HG03196 (cell line): ENCODE results near the gene MYOG.

Source experiments
- ATAC-seq: cut with Tn5 transposase; IDR thresholded peaks from one replicate; pipeline ENCODE4 v1.9.1; 2021; ENCODE audit not compliant: unreplicated experiment

MYOG gene

GRCh38 chr1:203091199-203091477, 5.3 kb upstream of the MYOG start:
- no peak for ATAC-seq

DNA sequence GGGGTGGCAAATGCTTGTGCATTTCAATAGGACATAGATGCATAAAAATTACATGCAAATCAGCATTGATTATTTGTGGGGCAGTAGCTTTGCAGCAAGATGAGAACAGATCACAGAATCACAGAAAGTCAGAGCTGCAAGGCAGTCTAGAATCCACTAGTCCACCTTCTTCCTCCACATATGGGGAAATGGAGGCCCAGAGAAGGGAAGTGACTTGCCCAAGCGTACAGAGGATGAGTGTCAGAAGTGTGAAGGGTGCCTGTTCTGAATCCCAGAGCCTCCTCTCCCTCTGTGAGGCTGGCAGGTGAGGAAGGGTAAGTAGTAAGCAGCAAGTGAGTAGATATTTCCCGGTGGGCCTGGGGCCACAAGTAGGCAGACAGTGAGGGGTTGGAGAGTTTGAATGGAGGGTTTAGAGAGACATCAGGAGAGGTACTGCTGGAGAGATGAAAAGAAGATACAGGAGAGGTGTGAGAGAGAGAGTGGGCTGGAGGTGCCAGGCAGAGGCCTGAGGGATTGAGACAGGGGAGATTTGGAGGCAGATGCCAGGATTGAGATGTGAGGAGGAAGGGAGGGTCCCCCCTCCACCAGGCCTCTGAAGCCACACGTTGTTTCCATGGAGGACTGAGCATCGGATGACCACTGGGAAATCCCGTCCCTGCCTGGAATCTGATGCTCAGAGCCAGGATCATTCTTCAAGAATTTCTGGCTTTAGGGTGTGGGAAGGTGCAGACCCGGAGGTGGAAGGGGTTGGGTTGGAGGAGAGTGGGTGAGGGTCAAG, 4.8 kb upstream of the MYOG start:
- no peak for ATAC-seq

GRCh38 chr1:203089651-203090045, 3.8 kb upstream of the MYOG start:
- no peak for ATAC-seq

DNA sequence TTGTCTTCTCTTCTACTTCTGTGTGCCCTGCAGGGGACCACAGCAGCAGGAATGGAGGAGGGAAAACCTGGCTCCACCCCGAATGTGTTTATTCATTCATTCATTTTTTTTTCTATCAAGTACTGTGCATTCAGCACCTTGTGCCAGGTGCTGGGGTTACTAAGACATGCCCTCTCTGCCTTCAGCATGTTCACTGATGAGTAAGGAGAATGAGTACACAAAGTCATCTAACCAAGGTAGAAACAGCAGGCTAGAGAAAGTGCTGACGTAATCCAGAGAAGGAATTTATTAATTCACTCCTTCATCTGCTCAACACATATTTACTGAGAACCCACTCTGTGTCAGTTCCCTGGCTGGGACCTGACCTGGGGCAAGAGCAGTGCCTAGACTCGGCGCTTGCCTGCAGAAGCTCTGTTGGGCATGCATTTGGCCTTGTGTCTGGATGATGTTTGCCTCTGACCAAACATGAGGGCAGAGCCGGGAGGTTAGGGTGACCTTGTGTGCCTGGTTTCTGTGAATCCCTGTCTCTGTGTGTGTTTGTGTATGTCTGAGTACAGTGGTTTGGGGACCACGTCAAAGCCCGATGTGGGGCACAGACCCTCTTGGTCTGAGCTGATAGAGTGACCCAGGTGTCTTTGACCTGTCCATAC, 3.3 kb upstream of the MYOG start:
- no peak for ATAC-seq

DNA sequence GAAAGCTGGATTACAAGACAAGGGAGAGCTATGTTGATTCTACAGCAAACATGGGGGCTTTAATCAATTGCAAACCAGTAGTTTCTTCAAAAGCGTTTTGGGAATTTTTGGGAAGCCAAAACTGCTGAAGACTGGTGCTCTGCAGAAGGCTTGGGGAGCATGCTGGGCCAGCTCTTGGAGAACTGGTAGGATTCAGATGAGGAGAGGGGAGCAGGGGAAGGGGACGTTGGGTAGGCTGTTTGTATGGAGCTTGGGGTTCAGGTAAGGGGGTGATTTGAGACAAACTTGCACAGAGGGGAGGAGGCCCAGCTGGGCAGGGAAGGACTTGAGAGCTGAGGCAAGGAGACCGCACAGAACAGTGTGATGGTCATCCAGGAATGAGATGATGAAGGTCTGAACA, 2.6 kb upstream of the MYOG start:
- no peak for ATAC-seq

DNA sequence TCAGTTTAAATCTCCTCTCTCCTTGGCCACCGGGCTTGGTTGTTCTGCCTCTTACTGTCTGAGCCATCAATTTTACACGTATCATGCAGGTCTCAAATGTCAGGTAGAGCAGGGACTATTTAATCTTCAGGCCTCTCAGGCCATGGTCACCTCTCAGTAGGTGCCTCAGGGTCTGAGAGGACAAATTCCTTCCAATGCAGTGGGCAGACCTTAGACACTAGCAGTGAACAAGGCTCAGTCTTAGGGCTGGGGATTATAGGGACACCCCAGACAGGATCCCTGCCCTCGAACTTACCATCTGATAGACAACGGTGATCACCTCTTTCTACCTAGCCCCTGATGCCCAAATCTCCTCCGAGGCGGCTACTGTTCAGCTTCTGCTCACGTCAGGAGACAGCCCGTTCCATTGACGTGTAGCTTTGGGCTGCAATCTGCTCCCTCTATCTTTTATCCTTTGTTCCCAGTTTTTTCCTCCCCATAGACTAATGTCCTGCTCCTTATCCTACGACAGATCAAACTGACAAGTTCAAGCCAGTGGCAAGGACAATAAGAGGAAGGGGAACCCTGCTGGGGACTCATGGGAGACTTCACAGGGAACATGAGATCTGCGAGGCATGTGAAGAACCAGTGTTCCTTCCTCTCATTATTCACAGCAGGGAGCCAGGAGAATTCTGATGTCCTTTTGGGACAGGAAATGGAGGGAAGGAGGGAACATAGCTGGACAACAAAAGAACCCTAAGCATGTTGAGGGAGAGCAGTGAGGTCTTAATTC, 1.4 kb upstream of the MYOG start:
- ATAC-seq: no peak

- ATAC-seq: no peak
These were observed 954 bp downstream of the MYOG start for GRCh38 chr1:203084588-203085527.

DNA sequence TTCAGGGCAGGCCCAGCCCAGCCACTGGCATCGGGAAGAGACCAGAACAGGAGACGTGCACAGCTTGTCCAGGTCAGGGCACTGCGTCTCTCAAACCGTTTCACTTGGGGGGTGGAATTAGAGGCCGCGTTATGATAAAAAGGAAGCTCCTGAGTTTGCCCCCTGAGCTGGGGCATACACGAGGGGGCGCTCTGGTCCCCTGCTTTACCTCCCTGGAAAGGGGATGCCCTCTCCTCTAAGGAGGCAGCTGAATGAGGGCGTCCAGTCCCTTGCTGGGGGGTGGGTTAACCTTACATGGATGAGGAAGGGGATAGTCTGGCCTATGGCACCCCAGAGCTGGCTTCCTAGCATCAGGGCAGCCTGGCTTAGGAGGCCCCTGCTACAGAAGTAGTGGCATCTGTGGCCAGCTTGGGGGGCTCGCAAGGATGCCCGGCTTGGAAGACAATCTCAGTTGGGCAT, 2.3 kb downstream of the MYOG start:
- no peak for ATAC-seq

DNA sequence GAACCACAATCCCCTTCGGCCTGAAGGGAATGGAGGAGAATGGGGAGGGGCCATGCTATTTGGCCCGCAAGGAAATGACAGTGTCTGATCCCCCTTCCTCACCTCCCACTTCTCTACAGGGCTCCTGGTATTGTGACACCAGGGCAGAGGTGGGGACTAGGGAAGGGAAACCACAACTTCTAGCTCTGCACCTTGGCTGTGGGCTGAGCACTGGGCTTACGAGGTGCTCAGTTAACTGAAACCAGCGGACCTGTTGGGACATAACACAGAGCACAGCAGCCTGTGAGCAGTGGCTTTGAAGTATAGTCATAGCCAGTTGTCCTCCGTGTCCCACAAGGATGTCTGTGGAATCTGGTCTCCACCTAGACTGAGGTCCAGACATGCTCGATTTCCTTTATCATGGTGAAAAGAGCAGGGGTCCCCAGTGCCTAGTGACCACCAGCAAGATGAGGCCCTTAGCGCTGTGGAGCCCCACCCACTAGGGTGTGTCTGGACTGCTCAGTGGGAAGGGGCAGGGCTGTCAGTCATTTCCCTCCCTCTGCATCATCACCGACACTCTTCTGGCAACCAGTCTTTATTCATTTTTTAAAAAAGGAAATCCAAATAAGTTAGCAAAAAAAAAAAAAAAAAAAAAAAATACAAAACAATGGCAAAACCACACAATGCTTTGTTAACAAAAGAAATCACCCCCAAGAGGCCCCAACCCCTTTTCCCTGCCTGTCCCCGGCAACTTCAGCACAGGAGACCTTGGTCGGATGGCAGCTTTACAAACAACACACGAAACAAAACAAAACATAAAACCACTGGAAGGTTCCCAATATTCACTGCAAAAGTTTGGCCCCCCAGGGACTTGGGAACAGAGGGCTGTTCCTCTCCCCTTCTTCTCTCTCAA, 3.0 kb downstream of the MYOG start:
- no peak for ATAC-seq

DNA sequence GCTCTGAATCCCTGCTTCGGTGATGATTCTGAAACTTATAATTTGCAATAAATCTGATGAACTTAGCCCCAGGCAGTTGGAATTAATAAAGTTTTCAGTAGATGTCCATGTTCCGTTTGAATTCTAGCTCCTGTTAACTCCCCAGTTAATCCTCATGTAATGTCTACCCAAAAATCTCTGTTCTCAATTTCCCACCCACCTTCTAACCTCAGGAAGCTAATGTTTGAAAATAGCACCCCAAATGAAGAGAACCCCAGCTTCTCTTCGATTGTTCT, 3.6 kb downstream of the MYOG start:
- no peak for ATAC-seq

- no peak for ATAC-seq
These were observed 4.2 kb downstream of the MYOG start for GRCh38 chr1:203081465-203082230.

DNA sequence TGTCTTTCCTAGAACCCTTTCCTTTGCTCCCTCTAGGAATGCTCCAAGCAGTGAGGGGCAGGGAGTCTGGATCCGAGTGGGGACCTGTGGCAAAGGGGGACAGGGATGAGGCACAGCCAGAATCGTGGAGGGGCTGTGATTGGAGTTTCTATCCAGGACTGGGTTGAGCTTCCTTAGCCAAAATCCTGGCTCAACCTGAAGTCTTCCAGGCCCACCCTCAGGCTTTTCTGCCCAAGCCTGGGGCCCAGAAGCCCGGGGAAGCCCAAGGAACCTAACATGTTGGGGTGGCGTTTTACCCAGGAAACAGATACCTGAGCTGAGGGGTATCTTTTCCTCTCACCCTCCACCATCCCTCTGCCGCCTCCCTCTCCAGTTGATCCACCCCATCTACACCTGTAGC, 5.4 kb downstream of the MYOG start:
- no peak for ATAC-seq

GRCh38 chr1:203078478-203078877, 7.3 kb downstream of the MYOG start:
- no peak for ATAC-seq

DNA sequence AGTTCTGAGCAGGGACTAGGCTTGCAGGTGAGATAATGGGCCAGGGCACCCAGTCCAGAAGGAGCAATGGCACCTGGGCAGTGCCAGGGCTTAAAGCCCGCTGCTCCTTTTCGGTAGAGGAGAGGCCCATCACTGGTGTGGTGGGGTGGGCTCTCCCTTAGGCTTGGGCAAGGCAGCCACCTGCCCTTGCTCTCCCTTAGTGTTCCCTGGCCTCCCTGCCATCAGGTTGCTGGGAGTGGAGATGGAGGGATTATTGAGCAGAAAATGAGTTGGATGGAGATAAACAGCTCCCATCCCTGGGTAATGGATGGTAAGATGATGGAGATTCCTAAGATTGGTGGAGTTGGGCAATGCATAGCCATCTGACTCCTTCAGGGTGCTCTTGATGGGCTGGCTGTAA, 7.9 kb downstream of the MYOG start:
- ATAC-seq: no peak

DNA sequence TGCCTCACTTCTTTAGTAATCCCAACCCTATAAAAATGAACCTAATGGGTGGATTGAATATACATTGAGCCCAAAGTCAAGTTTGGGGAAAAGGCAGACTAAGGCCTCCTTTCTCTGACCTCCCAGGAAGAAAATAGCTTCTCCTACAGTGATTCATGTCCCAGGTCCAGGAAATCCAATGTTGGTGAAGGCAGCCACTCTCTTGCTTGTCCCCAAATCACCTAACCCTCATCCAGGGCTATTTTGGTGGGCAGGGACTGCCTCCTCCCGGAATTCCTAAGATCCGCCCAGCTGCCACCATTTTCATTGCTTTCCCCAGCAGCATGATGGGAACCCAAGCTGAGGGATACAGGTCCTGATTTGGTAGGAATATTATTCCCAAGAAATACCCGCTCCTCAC, 8.4 kb downstream of the MYOG start:
- no peak for ATAC-seq

- no peak for ATAC-seq
These were observed 9.7 kb downstream of the MYOG start for GRCh38 chr1:203076031-203076511.

GRCh38 chr1:203075236-203076030, 10.4 kb downstream of the MYOG start:
- ATAC-seq: no peak

DNA sequence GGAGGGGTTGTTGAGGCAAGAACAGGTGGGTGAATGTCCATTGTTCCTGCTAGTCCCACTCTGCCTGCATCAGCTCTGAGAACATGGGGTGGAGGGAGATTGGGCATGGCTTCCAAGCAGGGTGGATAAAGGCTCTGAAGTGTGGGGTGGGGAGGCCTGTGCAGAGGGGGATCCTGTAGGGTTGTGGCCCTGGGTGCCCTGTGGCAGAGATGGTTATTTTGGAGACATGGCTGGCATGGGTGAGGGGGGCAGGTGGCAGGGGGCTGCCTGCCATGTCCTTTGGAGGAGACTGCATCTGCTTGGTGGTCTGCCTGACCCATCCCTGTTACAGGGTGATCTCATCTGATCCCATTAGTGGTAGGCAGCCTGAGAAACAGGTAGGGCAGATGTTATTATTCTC, 11.2 kb downstream of the MYOG start:
- ATAC-seq: no peak

DNA sequence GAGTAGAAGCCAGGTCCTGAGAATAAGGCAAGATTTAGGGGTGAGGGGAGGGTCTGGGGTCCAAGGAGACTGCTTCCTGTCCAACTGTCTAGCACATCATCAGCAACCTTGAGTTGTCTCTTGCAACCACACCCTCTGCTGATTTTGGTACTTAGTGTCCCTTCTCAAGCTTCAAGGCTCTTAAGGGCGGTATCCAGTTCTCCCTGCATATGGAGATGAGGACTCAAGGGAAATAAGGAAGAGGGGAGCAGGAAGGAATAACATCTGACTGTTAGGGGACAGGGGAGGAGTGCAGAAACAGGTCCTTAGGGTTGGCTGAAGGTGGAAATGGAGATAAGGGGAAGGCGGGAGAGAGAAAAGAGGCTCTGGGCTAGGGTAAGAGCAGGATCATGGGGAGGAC, 12.3 kb downstream of the MYOG start:
- ATAC-seq: no peak
